Activated naive CD8-positive, alpha-beta T cell treated with anti-CD3 and anti-CD28 coated beads, Interleukin-2, amount 10 ng/mL, durations not matched to agents 7 days and 5 days (primary cell): ENCODE measurements around the gene P3H2. TPM values are rescaled to one million over a fixed set of nuclear protein-coding genes. Genes with fewer than 3 reads are reported as not detected.
"Not testable (repeated sequence)": the region's sequence is repeated elsewhere in the genome, so short reads cannot be mapped to it uniquely, and the experiment has no call there.

Experiments used
- ATAC-seq: fragments of 150-1000 bp; cut with Tn5 transposase; one replicate; pipeline ENCODE4 v1.10.0; 2021; ENCODE audit warnings: low read depth, moderate library complexity
- POLR2A ChIA-PET: fragments of 350-600 bp; sonication (Branson Sonifier 250); formaldehyde crosslinking; loops from one replicate; lab custom pipeline; 2021; ENCODE audit warnings: antibody characterized with exemption; lab: Charles Lee
- DNase-seq: peaks from one replicate; pipeline ENCODE4 v3.0.0; 2021
- H3K27ac Mint-ChIP-seq: one replicate; pipeline ENCODE4 v1.8.0; 2022; ENCODE audit warnings: mild to moderate bottlenecking, mixed read lengths
- H3K27me3 Mint-ChIP-seq: one replicate; pipeline ENCODE4 v1.8.0; 2022; ENCODE audit warnings: mild to moderate bottlenecking, moderate library complexity, mixed read lengths
- H3K36me3 Mint-ChIP-seq: one replicate; pipeline ENCODE4 v1.8.0; 2021; ENCODE audit warnings: mild to moderate bottlenecking, mixed read lengths
- H3K4me1 Mint-ChIP-seq: one replicate; pipeline ENCODE4 v1.8.0; 2021; ENCODE audit warnings: mixed read lengths
- H3K4me3 Mint-ChIP-seq: one replicate; pipeline ENCODE4 v1.8.0; 2022; ENCODE audit warnings: mild to moderate bottlenecking, moderate library complexity, mixed read lengths
- H3K9me3 Mint-ChIP-seq: one replicate; pipeline ENCODE4 v1.8.0; 2021; ENCODE audit warnings: mixed read lengths
- total RNA-seq, 2 experiments: library from RNA; stranded (reverse); gene quantifications; one replicate each; pipeline ENCODE4 v1.2.3, GENCODE V29; 2021

P3H2 gene
- total RNA-seq, 2 experiments from 2014 or later, result not detected

DNA sequence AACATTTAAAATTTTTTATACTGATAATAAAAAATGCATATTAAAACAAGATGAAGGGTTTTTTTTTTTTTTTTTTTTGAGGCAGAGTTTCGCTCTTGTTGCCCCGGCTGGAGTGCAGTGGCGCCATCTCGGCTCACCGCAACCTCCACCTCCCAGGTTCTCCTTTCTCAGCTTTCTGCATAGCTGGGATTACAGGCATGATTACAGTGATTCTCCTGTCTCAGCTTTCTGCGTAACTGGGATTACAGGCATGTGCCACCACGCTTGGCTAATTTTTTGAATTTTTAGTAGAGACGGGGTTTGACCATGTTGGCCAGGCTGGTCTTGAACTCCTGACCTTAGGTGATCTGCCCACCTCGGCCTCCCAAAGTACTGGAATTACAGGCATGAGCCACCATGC, 48.8 kb downstream of the P3H2 start:
- not testable (repeated sequence) for H3K27ac Mint-ChIP-seq, H3K36me3 Mint-ChIP-seq

DNA sequence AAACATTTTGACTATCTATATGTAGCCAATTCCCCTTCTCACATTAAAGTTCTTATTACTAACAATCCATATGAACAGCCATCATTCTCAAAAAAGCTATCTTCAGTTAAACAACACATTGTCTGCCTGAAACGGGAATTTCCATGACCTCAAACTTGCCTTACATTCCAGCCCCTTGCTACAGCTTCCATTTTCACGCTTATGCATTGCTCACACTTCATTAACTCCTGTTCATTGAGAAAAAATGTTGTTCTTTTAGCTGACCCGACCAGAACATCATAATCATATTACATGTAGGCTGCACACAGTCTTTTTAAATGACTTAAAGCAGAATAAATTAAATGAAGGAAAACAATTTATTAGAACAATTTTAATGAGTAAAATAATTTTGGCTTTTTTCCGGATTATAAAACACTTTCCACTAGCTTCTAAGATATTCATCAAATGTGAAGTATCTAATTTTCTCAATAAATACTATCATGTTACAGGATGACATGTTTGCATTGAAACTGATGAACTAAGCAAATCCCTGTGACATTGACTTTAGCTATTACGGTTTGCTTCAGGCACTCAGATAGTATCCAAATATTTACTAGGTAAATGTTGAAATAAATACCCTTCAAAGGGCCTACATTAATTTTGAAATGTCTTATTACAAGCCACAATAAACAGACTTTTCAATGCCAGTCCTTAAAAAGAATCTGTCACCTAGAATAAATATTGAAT, 49.9 kb downstream of the P3H2 start:
- H3K4me1 Mint-ChIP-seq, result no peaks in the 10 kb centered on the region
- H3K27me3 Mint-ChIP-seq, result peaks cover 2% of the 10 kb centered on the region
- no peak overlapping the region for H3K27ac Mint-ChIP-seq
- H3K36me3 Mint-ChIP-seq, result no peaks in the 10 kb centered on the region
- H3K4me3 Mint-ChIP-seq, result no peak overlapping the region
- DNase-seq, result no peak
- no peaks in the 10 kb centered on the region for H3K9me3 Mint-ChIP-seq
- POLR2A ChIA-PET, result no interaction called here
- ATAC-seq, result no peak

More for the DNA sequence above, 48.8 kb downstream of the P3H2 start:
- H3K9me3 Mint-ChIP-seq, POLR2A ChIA-PET, H3K4me3 Mint-ChIP-seq, H3K27me3 Mint-ChIP-seq, DNase-seq, H3K4me1 Mint-ChIP-seq, ATAC-seq: not testable (repeated sequence)

DNA sequence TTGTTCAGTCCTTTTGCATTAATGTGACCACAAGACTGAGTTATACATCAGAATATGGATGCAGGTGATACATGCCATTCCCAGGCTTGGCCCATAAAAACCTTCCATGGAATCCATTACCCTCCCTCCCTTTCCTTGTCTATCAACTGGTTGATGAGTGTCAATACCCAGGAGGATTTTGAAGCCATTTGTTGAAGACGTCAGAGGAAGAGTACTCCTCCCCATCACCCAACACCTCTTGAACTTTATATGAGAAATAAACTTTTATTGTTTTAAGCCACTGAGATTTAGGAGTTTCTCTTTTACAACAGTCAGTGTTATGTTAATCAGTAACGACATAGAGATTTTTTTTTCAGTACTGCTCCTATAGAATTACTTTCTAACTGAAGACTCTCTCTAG, 55.5 kb downstream of the P3H2 start:
- ATAC-seq, result no peak
- no peak overlapping the region for H3K4me3 Mint-ChIP-seq
- H3K4me1 Mint-ChIP-seq, result no peaks in the 10 kb centered on the region
- no peaks in the 10 kb centered on the region for H3K36me3 Mint-ChIP-seq
- H3K27ac Mint-ChIP-seq, result no peak overlapping the region
- no peaks in the 10 kb centered on the region for H3K9me3 Mint-ChIP-seq
- H3K27me3 Mint-ChIP-seq, result no peaks in the 10 kb centered on the region
- no peak for DNase-seq
- POLR2A ChIA-PET, result no interaction called here

DNA sequence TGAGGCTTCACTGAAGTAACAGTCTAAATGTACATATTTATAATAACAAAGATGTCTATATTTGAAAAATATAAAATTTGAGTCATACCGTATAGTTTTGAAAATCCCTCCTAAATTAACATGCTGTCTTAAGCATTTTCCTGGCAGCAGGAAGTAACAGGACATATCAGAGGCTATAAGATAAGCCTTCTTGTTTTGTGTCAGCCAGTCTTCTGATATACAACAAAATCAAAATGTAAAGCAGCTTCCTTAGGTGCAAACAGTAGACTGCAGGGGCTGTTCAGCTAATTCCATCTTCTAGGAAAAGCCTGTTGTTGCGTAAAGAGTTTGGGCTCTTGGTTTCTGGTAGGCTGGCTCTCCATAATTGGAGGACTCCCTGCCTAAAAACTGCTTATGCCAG, 56.0 kb downstream of the P3H2 start:
- no peaks in the 10 kb centered on the region for H3K36me3 Mint-ChIP-seq
- H3K9me3 Mint-ChIP-seq, result no peaks in the 10 kb centered on the region
- POLR2A ChIA-PET, result no interaction called here
- ATAC-seq, result no peak
- H3K4me1 Mint-ChIP-seq, result no peaks in the 10 kb centered on the region
- no peak for DNase-seq
- H3K27me3 Mint-ChIP-seq, result no peaks in the 10 kb centered on the region
- no peak overlapping the region for H3K4me3 Mint-ChIP-seq
- H3K27ac Mint-ChIP-seq, result no peak overlapping the region

DNA sequence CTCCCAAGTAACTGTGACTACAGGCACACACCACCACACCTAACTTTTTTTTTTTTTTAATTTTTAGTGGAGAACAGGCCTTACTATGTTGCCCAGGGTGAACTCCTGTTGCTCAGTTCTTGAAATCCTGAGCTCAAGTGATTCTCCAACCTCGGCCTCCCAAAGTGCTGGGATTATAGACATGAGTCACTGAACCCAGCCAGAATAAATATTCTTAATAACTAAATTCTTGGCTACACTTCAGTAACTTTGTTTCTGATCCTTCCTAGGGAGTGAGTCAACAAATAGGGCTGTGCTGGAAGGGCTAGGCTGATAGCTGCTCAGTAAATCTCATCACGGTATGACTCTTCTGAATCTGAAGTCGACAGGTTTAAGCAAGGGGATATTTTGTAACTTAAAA, 56.6 kb downstream of the P3H2 start:
- ATAC-seq, result no peak
- POLR2A ChIA-PET, result no interaction called here

DNA sequence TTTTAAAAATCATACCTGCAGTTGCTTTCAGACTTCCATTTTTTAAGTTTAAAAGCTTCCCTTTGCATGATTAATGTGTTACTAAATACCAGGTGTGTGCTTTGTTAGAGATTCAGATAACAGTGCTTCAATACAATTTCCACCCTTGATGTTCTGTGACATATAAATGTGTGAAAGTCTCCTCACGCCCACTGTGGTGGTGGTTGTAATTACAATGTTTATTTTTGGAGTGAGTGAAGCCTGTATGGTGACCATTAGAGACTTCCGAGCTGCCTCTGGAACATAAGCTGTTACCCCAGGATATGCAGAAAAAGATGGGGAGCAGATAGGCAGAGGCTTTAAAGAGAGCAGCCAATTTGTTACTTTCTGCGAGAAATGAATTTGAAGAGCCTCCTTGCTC, 57.2 kb downstream of the P3H2 start:
- POLR2A ChIA-PET, result no interaction called here
- ATAC-seq (no peak), DNase-seq (no peak)
- no peaks in the 10 kb centered on the region for H3K4me1 Mint-ChIP-seq
- H3K27me3 Mint-ChIP-seq, result no peaks in the 10 kb centered on the region
- H3K36me3 Mint-ChIP-seq, result no peaks in the 10 kb centered on the region
- no peak overlapping the region for H3K4me3 Mint-ChIP-seq
- H3K27ac Mint-ChIP-seq, result no peak overlapping the region
- no peaks in the 10 kb centered on the region for H3K9me3 Mint-ChIP-seq

More for the DNA sequence above, 56.6 kb downstream of the P3H2 start:
- Mint-ChIP-seq H3K27ac (no peak overlapping the region), H3K36me3 (no peaks in the 10 kb centered on the region), H3K4me1 (no peaks in the 10 kb centered on the region), H3K9me3 (no peaks in the 10 kb centered on the region), H3K27me3 (no peaks in the 10 kb centered on the region), H3K4me3 (no peak overlapping the region)
- DNase-seq, result no peak

DNA sequence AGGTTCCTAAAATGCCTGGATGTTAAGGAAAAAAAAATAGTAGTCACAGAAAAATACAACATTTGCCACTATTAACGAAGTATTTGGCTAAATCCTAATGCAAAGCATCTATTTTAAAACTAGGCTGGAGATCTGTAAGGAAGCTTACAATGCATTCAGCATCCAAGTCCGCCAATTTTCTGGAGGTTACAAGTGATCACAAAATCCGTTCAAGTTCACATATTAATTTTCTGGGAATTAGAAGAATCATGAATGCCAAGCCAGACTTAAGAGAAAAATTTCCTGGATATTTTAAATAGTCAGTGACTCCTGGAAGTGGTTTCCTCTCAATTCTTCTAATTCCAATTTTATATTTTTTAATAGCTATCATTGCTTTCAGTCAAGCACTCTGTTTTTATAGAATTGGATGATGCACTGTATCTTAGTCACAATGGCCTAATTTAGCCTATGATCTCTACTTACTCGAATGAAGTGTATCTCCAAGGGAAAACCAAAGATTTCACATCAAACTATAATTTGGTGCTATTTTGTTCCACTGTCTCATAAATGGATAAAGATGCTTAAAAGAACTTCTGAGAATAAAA, 60.4 kb downstream of the P3H2 start:
- POLR2A ChIA-PET, result no interaction called here
- no peak for ATAC-seq
- Mint-ChIP-seq H3K27me3 (no peaks in the 10 kb centered on the region), H3K4me3 (no peak overlapping the region), H3K9me3 (no peaks in the 10 kb centered on the region), H3K36me3 (no peaks in the 10 kb centered on the region), H3K4me1 (no peaks in the 10 kb centered on the region), H3K27ac (no peak overlapping the region)
- DNase-seq, result no peak

DNA sequence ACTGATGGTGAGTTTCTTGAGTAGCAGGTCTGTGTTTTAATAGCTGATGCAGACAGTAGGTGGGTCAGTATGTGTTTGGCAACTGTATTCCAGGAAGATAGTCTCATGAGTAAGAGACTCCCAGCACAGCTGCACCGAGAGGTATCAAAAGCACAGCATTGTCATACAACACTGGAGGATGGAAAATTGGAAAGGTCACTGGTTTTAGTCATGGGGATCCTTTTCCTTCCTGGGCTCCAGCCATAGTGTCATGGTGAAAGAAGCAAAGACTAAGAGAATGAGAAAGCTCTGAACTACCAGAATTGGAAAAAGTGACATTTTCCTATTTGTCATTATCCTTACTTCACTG, 61.5 kb downstream of the P3H2 start:
- Mint-ChIP-seq H3K4me1 (no peaks in the 10 kb centered on the region), H3K27ac (no peak overlapping the region), H3K27me3 (no peaks in the 10 kb centered on the region), H3K36me3 (no peaks in the 10 kb centered on the region), H3K9me3 (no peaks in the 10 kb centered on the region), H3K4me3 (no peak overlapping the region)
- no peak for DNase-seq
- POLR2A ChIA-PET, result no interaction called here
- ATAC-seq, result no peak

DNA sequence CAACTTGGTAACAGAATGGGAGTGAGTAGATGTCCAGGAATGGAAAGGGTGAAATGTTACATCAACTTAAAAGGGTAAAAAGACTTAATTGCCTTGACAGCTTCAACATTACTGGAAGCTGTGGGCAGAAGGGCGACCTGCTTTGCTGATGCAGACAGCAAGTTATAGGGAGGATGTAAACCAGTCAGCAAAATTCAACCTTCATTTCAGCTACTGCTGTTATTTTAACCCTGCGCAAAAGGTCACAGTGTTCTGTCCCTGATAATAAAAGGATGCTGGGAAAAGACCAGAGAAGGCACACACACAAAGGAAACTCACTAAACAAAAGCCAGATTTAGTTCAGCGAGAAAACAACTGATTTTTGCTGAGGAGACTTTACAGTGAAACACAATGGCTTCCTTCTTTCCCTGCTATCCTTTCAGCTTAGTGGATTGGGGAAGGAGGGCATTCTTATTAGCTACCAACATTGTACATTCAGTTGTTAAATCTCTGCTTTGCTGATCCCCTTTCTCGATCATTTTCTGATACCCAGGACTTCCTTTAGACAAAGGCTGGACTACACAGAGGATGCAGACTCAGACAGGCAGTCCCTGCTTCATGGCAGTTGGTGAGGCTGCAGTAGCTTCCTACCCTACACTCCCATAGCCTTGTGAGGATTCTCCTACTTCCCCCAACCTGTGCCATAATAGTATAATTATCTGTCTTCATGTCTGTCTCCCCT, 62.0 kb downstream of the P3H2 start:
- no peaks in the 10 kb centered on the region for H3K27me3 Mint-ChIP-seq
- no peaks in the 10 kb centered on the region for H3K36me3 Mint-ChIP-seq
- no peak for DNase-seq
- no peaks in the 10 kb centered on the region for H3K4me1 Mint-ChIP-seq
- POLR2A ChIA-PET, result no interaction called here
- no peak for ATAC-seq
- no peak overlapping the region for H3K4me3 Mint-ChIP-seq
- no peaks in the 10 kb centered on the region for H3K9me3 Mint-ChIP-seq
- no peak overlapping the region for H3K27ac Mint-ChIP-seq

DNA sequence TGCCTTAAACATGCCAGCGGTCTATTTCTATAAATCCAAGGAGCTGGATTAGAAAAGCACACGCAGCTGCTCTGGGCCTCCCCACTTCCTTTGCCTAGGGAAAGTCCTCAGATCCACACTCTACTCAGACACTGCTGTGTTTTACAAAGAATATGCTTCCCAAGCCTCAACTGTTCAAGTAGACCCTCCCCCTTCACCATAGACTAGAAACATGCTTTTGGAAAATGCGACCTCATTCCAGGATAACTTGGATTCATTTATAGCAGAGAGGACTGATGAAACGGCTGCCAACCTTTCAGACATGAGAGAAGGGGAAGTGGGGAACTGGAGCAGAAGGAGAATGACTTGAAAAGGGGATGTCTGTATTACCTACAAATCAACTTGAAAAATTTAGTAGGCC, 64.0 kb downstream of the P3H2 start:
- POLR2A ChIA-PET, result no interaction called here
- Mint-ChIP-seq H3K36me3 (no peaks in the 10 kb centered on the region), H3K4me1 (no peaks in the 10 kb centered on the region), H3K9me3 (no peaks in the 10 kb centered on the region), H3K4me3 (no peak overlapping the region), H3K27ac (no peak overlapping the region), H3K27me3 (peaks cover 2% of the 10 kb centered on the region)
- ATAC-seq (no peak), DNase-seq (no peak)

DNA sequence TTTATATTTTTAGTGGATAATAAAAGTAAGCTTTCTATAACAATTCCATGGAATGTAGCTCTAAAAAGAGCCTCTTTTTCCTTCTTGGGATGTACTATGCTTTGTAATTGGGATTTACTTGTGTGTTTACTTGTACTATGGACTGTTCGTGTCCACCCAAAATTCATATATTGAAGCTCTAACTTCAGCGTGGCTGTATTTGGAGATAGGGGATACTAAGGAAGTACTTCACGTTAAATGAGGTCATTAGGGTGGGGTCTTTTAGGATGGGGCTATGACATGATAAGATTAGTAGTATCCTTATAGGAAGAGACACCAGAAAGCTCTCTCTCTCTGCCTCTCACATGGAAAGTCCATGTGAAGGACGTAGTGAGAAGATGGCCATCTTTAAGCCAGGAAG, 64.9 kb downstream of the P3H2 start:
- Mint-ChIP-seq H3K27me3 (peaks cover 2% of the 10 kb centered on the region), H3K27ac (no peak overlapping the region), H3K4me1 (no peaks in the 10 kb centered on the region)

DNA sequence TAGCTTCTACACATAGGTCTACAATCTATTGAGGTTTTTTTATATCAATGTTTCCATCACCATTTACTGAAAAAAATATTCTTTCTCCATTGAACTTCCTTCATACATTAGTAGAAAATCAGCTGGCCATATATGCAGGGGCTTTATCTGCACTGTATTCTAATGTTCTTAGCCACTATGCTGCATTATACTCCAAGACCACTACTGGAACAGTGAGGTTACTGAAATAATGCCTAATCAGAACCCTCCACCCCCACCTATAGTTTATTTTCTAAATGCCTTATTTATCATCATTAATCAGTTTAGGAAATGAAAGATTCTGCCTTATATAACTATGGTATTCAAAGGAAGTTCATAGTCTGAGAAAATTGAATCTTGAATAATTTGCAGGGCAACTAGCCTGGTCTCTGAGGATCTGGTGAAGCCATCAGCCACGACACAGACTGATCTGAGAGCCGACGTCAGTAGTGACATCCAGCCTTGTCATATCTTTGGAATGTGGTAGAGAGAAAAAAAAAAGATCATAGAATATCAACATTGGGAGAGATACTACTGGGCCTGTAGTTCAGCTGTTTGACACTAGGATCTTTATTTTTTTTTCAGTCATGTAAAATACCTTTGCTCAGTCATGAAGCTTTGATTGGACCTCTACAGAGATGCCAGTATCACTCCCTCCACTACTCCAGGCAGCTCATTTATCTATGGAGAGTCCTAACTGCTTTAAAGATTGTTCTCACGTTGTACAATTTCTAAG, 66.6 kb downstream of the P3H2 start:
- no peak for DNase-seq
- peaks cover 2% of the 10 kb centered on the region for H3K27me3 Mint-ChIP-seq
- no peak overlapping the region for H3K4me3 Mint-ChIP-seq
- H3K27ac Mint-ChIP-seq, result no peak overlapping the region
- no peak for ATAC-seq
- H3K4me1 Mint-ChIP-seq, result no peaks in the 10 kb centered on the region
- POLR2A ChIA-PET, result no interaction called here
- no peaks in the 10 kb centered on the region for H3K9me3 Mint-ChIP-seq
- no peaks in the 10 kb centered on the region for H3K36me3 Mint-ChIP-seq

More for the DNA sequence above, 64.9 kb downstream of the P3H2 start:
- no peaks in the 10 kb centered on the region for H3K36me3 Mint-ChIP-seq
- DNase-seq, result no peak
- POLR2A ChIA-PET, result no interaction called here
- H3K9me3 Mint-ChIP-seq, result no peaks in the 10 kb centered on the region
- no peak overlapping the region for H3K4me3 Mint-ChIP-seq
- no peak for ATAC-seq

DNA sequence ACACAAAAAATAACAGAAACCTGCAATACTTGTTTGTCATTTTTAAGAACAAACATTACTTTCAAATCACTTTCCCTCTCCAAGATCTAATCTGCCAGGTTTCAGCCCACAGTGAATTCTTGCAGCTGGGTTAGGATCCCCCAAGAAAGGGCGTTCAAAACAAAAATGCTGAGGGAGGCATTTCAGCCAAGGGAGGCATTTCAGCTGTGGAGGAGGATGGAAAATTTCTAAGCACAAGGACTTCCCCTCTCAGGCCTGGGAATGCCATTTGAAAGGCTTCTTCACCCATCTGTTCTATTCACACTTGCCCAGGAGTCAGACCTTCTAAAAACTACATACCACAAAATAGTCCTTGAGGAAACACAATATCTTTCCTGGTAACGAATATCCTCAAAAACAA, 69.1 kb downstream of the P3H2 start:
- Mint-ChIP-seq H3K27me3 (peaks cover 5% of the 10 kb centered on the region), H3K4me1 (no peaks in the 10 kb centered on the region), H3K36me3 (no peaks in the 10 kb centered on the region), H3K9me3 (no peaks in the 10 kb centered on the region), H3K27ac (no peak overlapping the region), H3K4me3 (no peak overlapping the region)
- ATAC-seq (no peak), DNase-seq (no peak)
- POLR2A ChIA-PET, result no interaction called here
